H1 (cell line): ENCODE results near the gene MT1F. TPM values are rescaled to one million over a fixed set of nuclear protein-coding genes. Genes with fewer than 3 reads are reported as not detected.

ENCODE experiments used
- ASH2L ChIP-seq: fragments of 200-600, 300-600 bp; sonication (generic); IDR thresholded peaks from one replicate; pipeline ENCODE4 v1.7.1; 2017; ENCODE audit warnings: low read length
- CBX5 ChIP-seq: fragments of 300-800, 300-1000 bp; sonication (generic); IDR thresholded peaks from 2 replicates; pipeline ENCODE4 v1.7.1; 2016; ENCODE audit warnings: antibody characterized with exemption, low read length, low read depth
- CEBPB ChIP-seq: IDR thresholded peaks from 2 replicates; pipeline ENCODE4 v1.6.1; 2012; ENCODE audit warnings: low read depth, low read length
- CHD1 ChIP-seq: IDR thresholded peaks from 2 replicates; pipeline ENCODE4 v1.6.1; 2012; ENCODE audit warnings: low read depth, low read length, improper control_type of control experiment
- CTCF ChIP-seq, 3 experiments: IDR thresholded peaks; 1 replicate in 2 of 3; 2 replicates in 1 of 3; pipeline versions ENCODE4 v1.5.1 to v1.6.1; 2011; ENCODE audit warnings: low read length in 3 of 3, mild to moderate bottlenecking in 3 of 3, inconsistent platforms in 2 of 3, low read depth in 1 of 3, moderate library complexity in 1 of 3; ENCODE audit not compliant: insufficient read depth in 1 of 3; ENCODE audit errors: control extremely low read depth in 1 of 3
- EGR1 ChIP-seq: IDR thresholded peaks from 2 replicates; pipeline ENCODE4 v1.6.1; 2011; ENCODE audit warnings: low read depth, low read length, borderline replicate concordance
- GTF2F1 ChIP-seq: IDR thresholded peaks from 2 replicates; pipeline ENCODE4 v1.6.1; 2012; ENCODE audit warnings: low read depth, low read length, improper control_type of control experiment, borderline replicate concordance
- JUN ChIP-seq: IDR thresholded peaks from 2 replicates; pipeline ENCODE4 v1.6.1; 2011; ENCODE audit warnings: low read depth, mild to moderate bottlenecking, improper control_type of control experiment, low read length
- KDM4A ChIP-seq: IDR thresholded peaks from one replicate; pipeline ENCODE4 v1.7.1; 2012; ENCODE audit warnings: low read depth, mild to moderate bottlenecking, moderate library complexity, low read length, inconsistent platforms; ENCODE audit not compliant: severe bottlenecking
- KDM5A ChIP-seq: fragments of 200-600 bp; IDR thresholded peaks from 2 replicates; pipeline ENCODE4 v1.7.1; 2012; ENCODE audit warnings: mild to moderate bottlenecking, low read length, inconsistent platforms, mixed read lengths
- NANOG ChIP-seq: IDR thresholded peaks from 2 replicates; pipeline ENCODE4 v1.6.1; 2011; ENCODE audit warnings: low read length, low read depth, mild to moderate bottlenecking, inconsistent platforms; ENCODE audit not compliant: insufficient read depth, poor library complexity, severe bottlenecking
- POLR2AphosphoS5 ChIP-seq: IDR thresholded peaks from 2 replicates; pipeline ENCODE4 v1.6.1; 2011; ENCODE audit warnings: low read depth, low read length
- RFX5 ChIP-seq: IDR thresholded peaks from 2 replicates; pipeline ENCODE4 v1.6.1; 2011; ENCODE audit warnings: low read depth, low read length, improper control_type of control experiment, borderline replicate concordance
- RNF2 ChIP-seq: fragments of 200-900, 300-1000 bp; sonication (generic); IDR thresholded peaks from 2 replicates; pipeline ENCODE4 v1.7.1; 2016; ENCODE audit warnings: borderline replicate concordance, low read depth, mild to moderate bottlenecking, antibody characterized with exemption, low read length; ENCODE audit not compliant: poor library complexity, severe bottlenecking; ENCODE audit errors: missing control alignments
- SIN3A ChIP-seq, 2 experiments: IDR thresholded peaks in 1 of 2; conservative IDR thresholded peaks in 1 of 2; 2 replicates each; pipeline ENCODE4 v1.6.1; 2011 to 2012; ENCODE audit warnings: low read length in 2 of 2, improper control_type of control experiment in 1 of 2, low read depth in 1 of 2, mild to moderate bottlenecking in 1 of 2
- SIRT6 ChIP-seq: IDR thresholded peaks from one replicate; pipeline ENCODE4 v1.7.1; 2012; ENCODE audit warnings: low read length, inconsistent platforms
- SP4 ChIP-seq: IDR thresholded peaks from 2 replicates; pipeline ENCODE4 v1.6.1; 2012; ENCODE audit warnings: low read length, inconsistent platforms
- SUZ12 ChIP-seq: fragments of 200-600 bp; sonication (generic); IDR thresholded peaks from 2 replicates; pipeline ENCODE4 v1.6.1; 2012; ENCODE audit warnings: mild to moderate bottlenecking, inconsistent platforms, low read length, moderate library complexity, mixed read lengths
- TAF1 ChIP-seq: IDR thresholded peaks from 2 replicates; pipeline ENCODE4 v1.6.1; 2011; ENCODE audit warnings: mild to moderate bottlenecking, low read depth, low read length
- TAF7 ChIP-seq: optimal IDR thresholded peaks from 2 replicates; pipeline ENCODE3; 2011; ENCODE audit warnings: low read depth, mild to moderate bottlenecking, inconsistent platforms, low read length, moderate library complexity, borderline replicate concordance
- TBP ChIP-seq: IDR thresholded peaks from 2 replicates; pipeline ENCODE4 v1.6.1; 2011; ENCODE audit warnings: low read depth, low read length, improper control_type of control experiment
- ZNF274 ChIP-seq: IDR thresholded peaks from 2 replicates; pipeline ENCODE4 v1.7.0; 2012; ENCODE audit warnings: low read length, borderline replicate concordance; ENCODE audit errors: extremely low read depth
- polyA plus RNA-seq, 7 experiments: library from polyadenylated mRNA; depleted of rRNA in 3 of 7; stranded (reverse) in 5 of 7; unstranded in 2 of 7; fragments of >200 nt in 5 of 7; fragments of 200-250 nt in 2 of 7; gene quantifications; 1 replicate in 5 of 7; 2 replicates in 1 of 7; 4 replicates in 1 of 7; pipeline versions ENCODE4 v1.2.1 to v1.2.3, GENCODE V29; 2011 to 2013; ENCODE audit warnings: missing spikeins in 2 of 7, mixed read lengths in 2 of 7
- total RNA-seq: library from RNA; stranded (reverse); fragmentation: NEBNext Ultra II Directional; extraction: Animal tissue kit (Norgen Biotek cat#: 25700); gene quantifications from 2 replicates; pipeline ENCODE4 v1.2.1, GENCODE V29; 2021

Gene MT1F
- total and polyA plus RNA-seq, 2 of the 8 experiments (the other 6 are each of a cell fraction or from before 2014, with no cell fraction given) = 5.9 to 20.8 TPM

- TF ChIP-seq CTCF (IDR thresholded peaks at IDR 0.05; ENCODE audit: control extremely low read depth in 1 of 3, insufficient read depth in 1 of 3, low read depth in 1 of 3, low read length in 3 of 3) (no peak), CBX5 (no peak), POLR2AphosphoS5 (no peak), SUZ12 (peak; percentile 14; the same call in 1 of the 2 replicates), TAF1 (no peak), ZNF274 (no peak), RFX5 (no peak), TBP (no peak), GTF2F1 (no peak), SP4 (no peak), RNF2 (peak; percentile 36), TAF7 (no peak), KDM4A (no peak), SIRT6 (no peak), SIN3A (conservative IDR thresholded peaks at IDR 0.05 in 1 of 2, IDR thresholded peaks at IDR 0.05 in 1 of 2; ENCODE audit: low read depth in 1 of 2, low read length in 2 of 2) (no peak), EGR1 (no peak), NANOG (no peak), KDM5A (no peak), JUN (no peak), ASH2L (no peak), CHD1 (no peak), CEBPB (no peak)
These were observed 48.3 kb upstream of the MT1F start (continued) for GRCh38 chr16:56609463-56609921.
